GM12875 (cell line): ENCODE data around the gene FIS1.

Source experiments
- H3K4me3 ChIP-seq: one replicate; pipeline ENCODE4 v1.5.1; 2011; ENCODE audit warnings: low read depth, low read length, control low read depth
- TF ChIP-seq, protein P1 (sequence below): IDR thresholded peaks from 2 replicates; pipeline ENCODE4 v1.5.1; 2011; ENCODE audit warnings: low read depth, mild to moderate bottlenecking, control low read depth, inconsistent platforms, low read length, moderate library complexity, borderline replicate concordance; ENCODE audit not compliant: insufficient read depth

The FIS1 gene

DNA sequence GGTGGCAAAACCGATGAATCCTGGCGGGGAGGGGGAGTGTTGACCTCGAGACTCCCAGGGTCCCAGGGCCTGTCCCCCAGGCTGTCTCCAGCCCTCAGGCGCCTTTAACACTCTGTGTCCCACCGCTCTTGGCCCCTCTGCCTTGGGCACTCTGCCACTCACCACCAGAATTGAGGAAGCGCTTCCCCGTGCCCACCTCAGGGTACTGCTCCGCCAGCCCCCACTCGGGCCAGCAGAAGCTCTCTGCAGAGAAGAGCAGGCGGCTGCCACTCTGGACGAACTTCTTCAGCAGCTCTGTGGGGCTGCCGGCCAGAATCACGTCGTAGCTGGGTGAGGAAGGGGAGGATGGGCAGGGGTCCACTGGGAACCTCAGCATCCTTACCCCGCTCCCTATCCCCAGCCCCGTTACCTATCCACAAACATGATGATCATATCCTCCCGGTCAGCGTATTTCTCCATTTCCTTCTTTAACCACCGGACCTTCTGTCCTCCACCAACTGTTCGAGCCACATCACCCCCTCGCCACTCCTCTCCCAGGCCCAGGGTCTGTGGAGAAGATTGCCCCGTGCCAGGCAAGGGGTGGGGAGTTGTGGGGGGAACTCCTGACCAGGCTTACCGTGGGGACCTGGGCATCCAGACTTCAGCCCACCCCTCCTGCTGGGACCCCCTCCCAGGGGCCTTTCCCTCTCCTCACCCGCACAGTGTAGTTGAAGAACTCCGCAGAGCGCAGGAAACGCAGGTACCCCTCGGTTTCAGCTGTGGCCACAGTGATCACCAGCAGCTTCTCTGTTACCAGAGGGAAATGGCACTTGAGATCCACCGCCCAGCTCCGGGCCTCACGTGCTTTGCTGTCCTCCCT, 28.7 kb downstream of the FIS1 start:
- TF ChIP-seq, protein P1, sequence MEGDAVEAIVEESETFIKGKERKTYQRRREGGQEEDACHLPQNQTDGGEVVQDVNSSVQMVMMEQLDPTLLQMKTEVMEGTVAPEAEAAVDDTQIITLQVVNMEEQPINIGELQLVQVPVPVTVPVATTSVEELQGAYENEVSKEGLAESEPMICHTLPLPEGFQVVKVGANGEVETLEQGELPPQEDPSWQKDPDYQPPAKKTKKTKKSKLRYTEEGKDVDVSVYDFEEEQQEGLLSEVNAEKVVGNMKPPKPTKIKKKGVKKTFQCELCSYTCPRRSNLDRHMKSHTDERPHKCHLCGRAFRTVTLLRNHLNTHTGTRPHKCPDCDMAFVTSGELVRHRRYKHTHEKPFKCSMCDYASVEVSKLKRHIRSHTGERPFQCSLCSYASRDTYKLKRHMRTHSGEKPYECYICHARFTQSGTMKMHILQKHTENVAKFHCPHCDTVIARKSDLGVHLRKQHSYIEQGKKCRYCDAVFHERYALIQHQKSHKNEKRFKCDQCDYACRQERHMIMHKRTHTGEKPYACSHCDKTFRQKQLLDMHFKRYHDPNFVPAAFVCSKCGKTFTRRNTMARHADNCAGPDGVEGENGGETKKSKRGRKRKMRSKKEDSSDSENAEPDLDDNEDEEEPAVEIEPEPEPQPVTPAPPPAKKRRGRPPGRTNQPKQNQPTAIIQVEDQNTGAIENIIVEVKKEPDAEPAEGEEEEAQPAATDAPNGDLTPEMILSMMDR, result no peak

DNA sequence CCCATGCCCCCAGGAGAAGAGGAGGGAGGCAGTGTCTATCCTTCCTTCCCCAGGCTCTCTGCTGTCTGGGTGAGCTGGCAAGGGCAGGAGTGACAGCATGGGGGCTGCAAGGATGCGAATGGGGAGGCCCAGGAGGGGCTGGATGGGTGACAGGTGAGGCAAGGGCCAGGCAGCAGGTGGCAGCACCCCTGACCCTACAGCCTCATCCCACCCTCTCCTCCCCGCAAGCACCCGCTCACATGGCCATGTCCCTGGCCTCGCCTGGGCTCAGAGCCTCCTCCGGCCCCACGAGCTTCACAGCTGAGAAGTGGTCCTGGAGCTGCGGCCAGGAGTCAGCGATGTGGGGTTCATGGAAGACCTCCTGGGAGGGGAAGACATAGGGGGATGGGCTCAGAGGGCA, 32.9 kb downstream of the FIS1 start:
- H3K4me3 ChIP-seq, result no peak overlapping the region
- TF ChIP-seq, protein P1, result no peak

More for the DNA sequence above, 28.7 kb downstream of the FIS1 start:
- H3K4me3 ChIP-seq, result peak overlapping the region; percentile 72

DNA sequence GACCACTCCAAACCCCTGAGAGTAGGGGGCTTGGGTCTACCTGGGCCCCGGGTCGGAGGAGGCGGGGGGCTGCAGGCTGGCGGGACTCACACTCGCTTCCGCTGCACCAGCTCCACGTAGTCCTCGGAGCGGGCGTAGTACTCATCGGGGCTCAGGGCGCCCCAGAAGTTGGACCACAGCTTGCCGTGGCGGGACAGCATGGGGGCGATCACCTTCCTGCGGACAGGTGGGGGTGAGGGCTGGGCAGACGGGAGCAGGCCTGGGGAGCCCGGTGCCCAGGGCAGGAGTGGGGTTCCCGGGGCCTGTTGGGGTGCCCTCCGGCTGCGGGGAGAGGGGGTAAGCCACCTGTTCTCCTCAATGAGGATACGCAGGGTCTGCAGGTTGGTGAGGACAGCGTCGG, 33.4 kb downstream of the FIS1 start:
- TF ChIP-seq, protein P1, result no peak
- no peak overlapping the region for H3K4me3 ChIP-seq

DNA sequence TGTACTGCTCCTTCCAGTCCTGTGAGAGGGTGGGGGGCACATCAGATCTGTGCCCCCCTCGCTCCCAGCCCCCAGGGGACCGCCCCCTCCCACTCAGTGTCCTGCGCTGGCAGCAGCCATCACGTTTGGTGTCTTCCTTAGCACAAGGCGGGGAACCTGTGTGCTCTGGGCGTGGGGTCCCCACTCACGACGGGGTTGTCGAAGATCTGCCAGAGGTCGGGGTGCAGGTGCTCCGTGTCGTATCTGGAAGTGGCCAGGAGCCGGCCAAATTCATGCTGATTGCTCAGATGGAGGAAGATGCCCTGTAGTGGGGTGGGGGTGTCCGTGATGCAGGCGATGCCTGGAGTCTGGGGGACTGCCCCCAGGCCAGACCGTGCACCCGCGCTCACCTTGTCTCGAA, 34.7 kb downstream of the FIS1 start:
- H3K4me3 ChIP-seq, result no peak overlapping the region
- TF ChIP-seq, protein P1, result no peak

DNA sequence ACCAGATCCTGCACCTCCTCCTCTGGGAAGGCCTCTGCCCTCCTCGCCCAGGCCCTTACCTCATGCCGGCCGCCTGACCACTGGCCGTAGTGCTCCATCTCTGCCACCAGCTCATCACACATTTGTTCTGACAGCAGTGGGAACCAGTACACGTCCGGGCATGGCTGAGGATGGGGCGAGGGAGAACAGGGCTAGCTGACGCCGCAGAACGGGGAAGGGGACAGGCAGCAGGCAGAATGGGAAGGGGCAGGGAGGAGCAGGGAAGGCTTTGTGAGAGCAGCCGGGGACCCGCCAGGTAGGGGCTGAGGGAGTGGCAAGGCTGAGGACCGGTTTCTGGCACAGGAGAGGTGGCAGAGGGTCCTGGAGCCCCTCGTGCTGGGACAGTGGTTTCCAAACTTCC, 36.1 kb downstream of the FIS1 start:
- H3K4me3 ChIP-seq, result no peak overlapping the region
- TF ChIP-seq, protein P1, result no peak

DNA sequence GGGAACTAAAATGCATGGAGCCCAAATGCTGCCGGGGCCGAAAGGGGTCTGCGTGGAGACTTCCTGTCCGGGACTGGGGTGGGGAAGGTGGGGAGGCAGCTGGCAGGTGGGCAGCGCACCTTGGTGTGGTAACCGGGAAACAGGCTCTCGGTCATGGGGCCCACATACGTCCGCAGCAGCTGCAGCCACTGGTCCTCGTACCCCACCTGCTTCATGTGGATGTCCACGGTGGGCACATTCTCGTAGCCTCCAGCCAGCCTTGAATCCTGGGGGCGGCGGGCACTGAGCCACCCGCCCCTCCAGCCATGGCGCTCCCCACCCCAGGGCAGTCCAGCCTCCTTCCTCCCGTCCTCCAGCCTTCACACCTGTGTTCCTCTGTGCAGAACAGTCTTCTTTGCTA, 37.4 kb downstream of the FIS1 start:
- TF ChIP-seq, protein P1, result no peak
- no peak overlapping the region for H3K4me3 ChIP-seq

DNA sequence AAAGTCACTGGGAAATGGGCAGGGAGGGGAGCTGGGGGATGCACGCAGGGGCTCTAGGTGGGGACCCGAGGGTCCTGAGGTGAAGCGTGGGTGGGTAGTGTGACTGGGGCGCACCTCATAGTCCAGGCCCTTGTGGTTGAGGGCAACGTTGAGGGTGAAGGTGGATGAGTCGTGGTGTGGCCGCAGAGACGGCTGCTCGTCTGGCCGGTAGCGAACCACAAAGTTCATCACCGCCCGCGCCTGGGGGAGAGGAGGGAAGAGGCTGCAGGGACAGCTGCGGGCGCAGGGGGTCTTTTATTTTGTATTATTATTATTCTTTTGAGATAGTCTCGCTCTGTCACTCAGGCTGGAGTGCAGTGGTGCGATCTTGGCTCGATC, 38.2 kb downstream of the FIS1 start:
- H3K4me3 ChIP-seq, result no peak overlapping the region
- TF ChIP-seq, protein P1, result no peak
